AG04450 (cell line): ENCODE results near the gene AMOT. TPM values are rescaled to one million over a fixed set of nuclear protein-coding genes. Genes with fewer than 3 reads are reported as not detected.

Experiments used
- CTCF ChIA-PET: fragments of 300-600, 350-600 bp; formaldehyde crosslinking; extraction: SDS; loops from one replicate; lab custom pipeline; 2022; ENCODE audit warnings: antibody characterized with exemption, inconsistent platforms; lab: Charles Lee
- POLR2A ChIA-PET: fragments of 350-600 bp; formaldehyde crosslinking; extraction: SDS; loops from one replicate; lab custom pipeline; 2021; ENCODE audit warnings: antibody characterized with exemption, inconsistent platforms; lab: Yijun Ruan, JAX
- DNase-seq: peaks from one replicate; pipeline ENCODE4 v3.0.0-alpha.2; 2011; ENCODE audit warnings: low read depth, low spot score
- H3K27ac ChIP-seq: one replicate; pipeline ENCODE4 v1.5.1; 2012; ENCODE audit warnings: low read depth, low read length, control low read depth
- H3K27me3 ChIP-seq: one replicate; pipeline ENCODE4 v1.6.0; 2012; ENCODE audit warnings: low read length; ENCODE audit not compliant: control insufficient read depth, insufficient read depth
- H3K4me3 ChIP-seq: 2 replicates; pipeline ENCODE4 v1.5.1; 2011; ENCODE audit warnings: mild to moderate bottlenecking, low read depth, low read length, control low read depth
- H3K9me3 ChIP-seq: 2 replicates; pipeline ENCODE4 v1.5.1; 2012; ENCODE audit warnings: low read length; ENCODE audit not compliant: control insufficient read depth, insufficient read depth
- polyA plus RNA-seq: library from polyadenylated mRNA; depleted of rRNA; stranded (reverse); fragments of >200 nt; gene quantifications from 2 replicates; pipeline ENCODE4 v1.2.3, GENCODE V29; 2011
- TF ChIP-seq, protein P1 (sequence below): IDR thresholded peaks from 2 replicates; pipeline ENCODE4 v1.5.1; 2011; ENCODE audit warnings: low read depth, low read length, control low read depth, inconsistent platforms

The AMOT gene
- polyA plus RNA-seq, 1 experiment, result 9.6 TPM

GRCh38 chrX:112818114-112819007 is 22.3 kb downstream of the AMOT start:
- CTCF ChIA-PET, result interaction anchor here (1.2 to 1.4 kb wide), 2 partner anchors 87 to 176 kb away, joined by 3 to 4 read pairs; no protein-coding TSS in a partner anchor
- Histone ChIP-seq H3K27ac (no peak overlapping the region), H3K27me3 (no peaks in the 10 kb centered on the region), H3K9me3 (no peaks in the 10 kb centered on the region), H3K4me3 (no peak overlapping the region)
- DNase-seq, result no peak
- TF ChIP-seq, protein P1, sequence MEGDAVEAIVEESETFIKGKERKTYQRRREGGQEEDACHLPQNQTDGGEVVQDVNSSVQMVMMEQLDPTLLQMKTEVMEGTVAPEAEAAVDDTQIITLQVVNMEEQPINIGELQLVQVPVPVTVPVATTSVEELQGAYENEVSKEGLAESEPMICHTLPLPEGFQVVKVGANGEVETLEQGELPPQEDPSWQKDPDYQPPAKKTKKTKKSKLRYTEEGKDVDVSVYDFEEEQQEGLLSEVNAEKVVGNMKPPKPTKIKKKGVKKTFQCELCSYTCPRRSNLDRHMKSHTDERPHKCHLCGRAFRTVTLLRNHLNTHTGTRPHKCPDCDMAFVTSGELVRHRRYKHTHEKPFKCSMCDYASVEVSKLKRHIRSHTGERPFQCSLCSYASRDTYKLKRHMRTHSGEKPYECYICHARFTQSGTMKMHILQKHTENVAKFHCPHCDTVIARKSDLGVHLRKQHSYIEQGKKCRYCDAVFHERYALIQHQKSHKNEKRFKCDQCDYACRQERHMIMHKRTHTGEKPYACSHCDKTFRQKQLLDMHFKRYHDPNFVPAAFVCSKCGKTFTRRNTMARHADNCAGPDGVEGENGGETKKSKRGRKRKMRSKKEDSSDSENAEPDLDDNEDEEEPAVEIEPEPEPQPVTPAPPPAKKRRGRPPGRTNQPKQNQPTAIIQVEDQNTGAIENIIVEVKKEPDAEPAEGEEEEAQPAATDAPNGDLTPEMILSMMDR, result no peak
- POLR2A ChIA-PET, result no interaction called here

DNA sequence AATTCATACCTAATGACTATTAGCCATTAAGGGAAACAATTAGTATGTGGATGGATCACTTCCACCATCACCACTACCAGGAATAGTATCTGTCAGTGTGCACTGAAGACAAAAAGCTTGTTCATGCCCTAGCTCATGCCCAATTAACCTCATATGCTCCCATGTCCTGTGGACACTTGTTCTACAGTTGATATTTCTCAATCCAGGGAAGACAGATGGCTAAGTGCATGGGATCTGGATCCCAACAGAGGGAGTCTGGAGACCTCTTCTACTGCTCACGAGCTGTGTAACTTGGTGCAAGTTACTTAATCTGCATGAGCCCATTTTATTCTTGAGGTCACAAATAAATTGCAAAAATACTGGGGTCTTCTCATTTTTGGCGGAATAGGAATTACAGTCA is 23.7 kb downstream of the AMOT start:
- Histone ChIP-seq H3K27me3 (no peaks in the 10 kb centered on the region), H3K27ac (no peak overlapping the region), H3K4me3 (no peak overlapping the region), H3K9me3 (no peaks in the 10 kb centered on the region)
- POLR2A ChIA-PET, result no interaction called here
- CTCF ChIA-PET, result no interaction called here
- TF ChIP-seq, protein P1, result no peak
- no peak for DNase-seq

DNA sequence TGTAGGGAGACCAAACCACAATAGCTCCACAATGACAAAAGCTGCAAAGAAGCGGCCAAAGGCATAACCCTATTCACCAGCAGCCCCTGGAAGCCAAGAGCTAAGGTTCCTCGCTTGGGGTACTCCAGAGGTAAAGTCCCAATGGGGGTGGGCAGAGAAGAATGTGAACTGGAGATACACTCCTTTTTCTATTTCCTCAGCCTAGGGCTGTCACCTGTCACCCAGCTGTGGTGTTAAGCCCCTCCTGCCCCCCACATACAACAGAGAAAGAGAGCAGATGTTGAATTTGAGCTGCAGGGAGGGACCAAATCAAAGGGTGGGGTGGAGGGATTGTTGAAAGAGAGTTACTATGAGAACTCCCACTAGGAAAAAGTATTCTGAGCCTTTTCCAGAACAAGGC is 26.1 kb downstream of the AMOT start:
- Histone ChIP-seq H3K27ac (no peak overlapping the region), H3K27me3 (no peaks in the 10 kb centered on the region), H3K9me3 (no peaks in the 10 kb centered on the region), H3K4me3 (no peak overlapping the region)
- DNase-seq, result no peak
- POLR2A ChIA-PET, result no interaction called here
- TF ChIP-seq, protein P1, result no peak
- CTCF ChIA-PET, result no interaction called here

GRCh38 chrX:112812741-112813140 is 27.9 kb downstream of the AMOT start:
- H3K27ac ChIP-seq, result no peak overlapping the region
- CTCF ChIA-PET, result no interaction called here

More at GRCh38 chrX:112812741-112813140, 27.9 kb downstream of the AMOT start:
- Histone ChIP-seq H3K27me3 (no peaks in the 10 kb centered on the region), H3K9me3 (no peaks in the 10 kb centered on the region), H3K4me3 (no peak overlapping the region)
- DNase-seq, result no peak
- TF ChIP-seq, protein P1, result no peak
- POLR2A ChIA-PET, result no interaction called here
